ENCODE data around the gene DACT3. TPM values are rescaled to one million over a fixed set of nuclear protein-coding genes. Genes with fewer than 3 reads are reported as not detected.

The DACT3 gene
- total and polyA plus RNA-seq, 4 donors = 24.4 to 216 (median 65.6) TPM

- peak overlapping the region; percentile 59 to 93 for H3K27ac ChIP-seq (ENCODE audit: low read depth in 1 of 2, low read length in 2 of 2)
- H3K4me1 ChIP-seq (ENCODE audit: control insufficient read depth in 1 of 2, insufficient read depth in 2 of 2, low read length in 2 of 2) = no peaks in the 10 kb centered on the region
- intact Hi-C loops (cut with DNase I) = no loop called here
- H3K9me3 ChIP-seq (ENCODE audit: control insufficient read depth, low read length) = no peaks in the 10 kb centered on the region
- no peak for ATAC-seq (ENCODE audit: low FRiP score)
- 1% methylated on average over 28 of the region's 28 CpGs for WGBS, 2 donors
- H3K4me3 ChIP-seq (ENCODE audit: low read length in 2 of 2) = peak overlapping the region; percentile 51 to 75
- no peaks in the 10 kb centered on the region for H3K36me3 ChIP-seq (ENCODE audit: control insufficient read depth in 1 of 2, insufficient read depth in 2 of 2, low read length in 1 of 2)
- no peaks in the 10 kb centered on the region for H3K27me3 ChIP-seq (ENCODE audit: control insufficient read depth in 1 of 2, insufficient read depth in 2 of 2, low read length in 1 of 2)
- DNase-seq = peak; percentile 72 to 88
Observed at GRCh38 chr19:46659151-46660007, 1.6 kb downstream of the DACT3 start.

GRCh38 chr19:46656541-46656940, 4.4 kb downstream of the DACT3 start:
- no peaks in the 10 kb centered on the region for H3K9me3 ChIP-seq (ENCODE audit: control insufficient read depth, low read length)
- intact Hi-C loops (cut with DNase I) = no loop called here
- H3K4me3 ChIP-seq (ENCODE audit: low read length in 2 of 2) = no peak overlapping the region
- peaks cover 0 to 3% of the 10 kb centered on the region in 2 donors for H3K4me1 ChIP-seq (ENCODE audit: control insufficient read depth in 1 of 2, insufficient read depth in 2 of 2, low read length in 2 of 2)
- no peaks in the 10 kb centered on the region for H3K36me3 ChIP-seq (ENCODE audit: control insufficient read depth in 1 of 2, insufficient read depth in 2 of 2, low read length in 1 of 2)
- 78 to 81% methylated on average over 5 of the region's 5 CpGs for WGBS, 2 donors
- H3K27ac ChIP-seq (ENCODE audit: low read depth in 1 of 2, low read length in 2 of 2) = peak overlapping the region in 1 of 2 donors; percentile 14
- ATAC-seq (ENCODE audit: low FRiP score) (no peak), DNase-seq (no peak)
- H3K27me3 ChIP-seq (ENCODE audit: control insufficient read depth in 1 of 2, insufficient read depth in 2 of 2, low read length in 1 of 2) = no peaks in the 10 kb centered on the region

- DNase-seq = peak; percentile 69 to 85
- Histone ChIP-seq H3K4me3 (ENCODE audit: low read length in 2 of 2) (no peak overlapping the region), H3K36me3 (ENCODE audit: control insufficient read depth in 1 of 2, insufficient read depth in 2 of 2, low read length in 1 of 2) (no peaks in the 10 kb centered on the region)
Observed at GRCh38 chr19:46654621-46655152, 6.3 kb downstream of the DACT3 start.

GRCh38 chr19:46650445-46650844, 10.5 kb downstream of the DACT3 start:
- intact Hi-C loops (cut with DNase I) = no loop called here
- Histone ChIP-seq H3K27ac (ENCODE audit: low read depth in 1 of 2, low read length in 2 of 2) (no peak overlapping the region), H3K4me3 (ENCODE audit: low read length in 2 of 2) (no peak overlapping the region), H3K9me3 (ENCODE audit: control insufficient read depth, low read length) (no peaks in the 10 kb centered on the region), H3K36me3 (ENCODE audit: control insufficient read depth in 1 of 2, insufficient read depth in 2 of 2, low read length in 1 of 2) (peaks cover 0 to 3% of the 10 kb centered on the region in 2 donors), H3K4me1 (ENCODE audit: control insufficient read depth in 1 of 2, insufficient read depth in 2 of 2, low read length in 2 of 2) (peaks cover 0 to 3% of the 10 kb centered on the region in 2 donors), H3K27me3 (ENCODE audit: control insufficient read depth in 1 of 2, insufficient read depth in 2 of 2, low read length in 1 of 2) (no peaks in the 10 kb centered on the region)
- WGBS, 2 donors = 85 to 88% methylated on average over 7 of the region's 7 CpGs
- ATAC-seq (ENCODE audit: low FRiP score) (no peak), DNase-seq (no peak)

More at GRCh38 chr19:46654621-46655152, 6.3 kb downstream of the DACT3 start:
- Histone ChIP-seq H3K4me1 (ENCODE audit: control insufficient read depth in 1 of 2, insufficient read depth in 2 of 2, low read length in 2 of 2) (peaks cover 0 to 3% of the 10 kb centered on the region in 2 donors), H3K27me3 (ENCODE audit: control insufficient read depth in 1 of 2, insufficient read depth in 2 of 2, low read length in 1 of 2) (no peaks in the 10 kb centered on the region), H3K9me3 (ENCODE audit: control insufficient read depth, low read length) (no peaks in the 10 kb centered on the region), H3K27ac (ENCODE audit: low read depth in 1 of 2, low read length in 2 of 2) (peak overlapping the region; percentile 9 to 88)
- 4 to 5% methylated on average over 15 to 16 of the region's 16 CpGs for WGBS, 2 donors
- intact Hi-C loops (cut with DNase I) = no loop called here
- ATAC-seq (ENCODE audit: low FRiP score) = peak; percentile 74

GRCh38 chr19:46648961-46649960, 11.7 kb downstream of the DACT3 start:
- no peaks in the 10 kb centered on the region for H3K27me3 ChIP-seq (ENCODE audit: control insufficient read depth in 1 of 2, insufficient read depth in 2 of 2, low read length in 1 of 2)
- intact Hi-C loops (cut with DNase I) = no loop called here
- DNase-seq (no peak), ATAC-seq (ENCODE audit: low FRiP score) (no peak)
- 72 to 76% methylated on average over 119 to 144 of the region's 144 CpGs for WGBS, 2 donors
- no peaks in the 10 kb centered on the region for H3K9me3 ChIP-seq (ENCODE audit: control insufficient read depth, low read length)
- H3K4me3 ChIP-seq (ENCODE audit: low read length in 2 of 2) = no peak overlapping the region
- H3K36me3 ChIP-seq (ENCODE audit: control insufficient read depth in 1 of 2, insufficient read depth in 2 of 2, low read length in 1 of 2) = peaks cover 0 to 3% of the 10 kb centered on the region in 2 donors
- H3K27ac ChIP-seq (ENCODE audit: low read depth in 1 of 2, low read length in 2 of 2) = peak overlapping the region in 1 of 2 donors; percentile 25
- H3K4me1 ChIP-seq (ENCODE audit: control insufficient read depth in 1 of 2, insufficient read depth in 2 of 2, low read length in 2 of 2) = peaks cover 0 to 3% of the 10 kb centered on the region in 2 donors

GRCh38 chr19:46648060-46648960, 12.7 kb downstream of the DACT3 start:
- Histone ChIP-seq H3K36me3 (ENCODE audit: control insufficient read depth in 1 of 2, insufficient read depth in 2 of 2, low read length in 1 of 2) (peaks cover 0 to 3% of the 10 kb centered on the region in 2 donors), H3K4me1 (ENCODE audit: control insufficient read depth in 1 of 2, insufficient read depth in 2 of 2, low read length in 2 of 2) (peaks cover 0 to 2% of the 10 kb centered on the region in 2 donors), H3K4me3 (ENCODE audit: low read length in 2 of 2) (no peak overlapping the region), H3K27ac (ENCODE audit: low read depth in 1 of 2, low read length in 2 of 2) (peak overlapping the region in 1 of 2 donors; percentile 38), H3K27me3 (ENCODE audit: control insufficient read depth in 1 of 2, insufficient read depth in 2 of 2, low read length in 1 of 2) (no peaks in the 10 kb centered on the region), H3K9me3 (ENCODE audit: control insufficient read depth, low read length) (no peaks in the 10 kb centered on the region)
- intact Hi-C loops (cut with DNase I) = no loop called here
- 77% methylated on average over 63 of the region's 63 CpGs for WGBS, 2 donors
- DNase-seq (no peak), ATAC-seq (ENCODE audit: low FRiP score) (no peak)

GRCh38 chr19:46646402-46646801, 14.6 kb downstream of the DACT3 start:
- DNase-seq (no peak), ATAC-seq (ENCODE audit: low FRiP score) (no peak)
- H3K4me1 ChIP-seq (ENCODE audit: control insufficient read depth in 1 of 2, insufficient read depth in 2 of 2, low read length in 2 of 2) = peaks cover 0 to 2% of the 10 kb centered on the region in 2 donors
- H3K27me3 ChIP-seq (ENCODE audit: control insufficient read depth in 1 of 2, insufficient read depth in 2 of 2, low read length in 1 of 2) = no peaks in the 10 kb centered on the region
- H3K4me3 ChIP-seq (ENCODE audit: low read length in 2 of 2) = no peak overlapping the region
- intact Hi-C loops (cut with DNase I) = no loop called here
- H3K27ac ChIP-seq (ENCODE audit: low read depth in 1 of 2, low read length in 2 of 2) = peak overlapping the region; percentile 33 to 41
- peaks cover 0 to 3% of the 10 kb centered on the region in 2 donors for H3K36me3 ChIP-seq (ENCODE audit: control insufficient read depth in 1 of 2, insufficient read depth in 2 of 2, low read length in 1 of 2)
- H3K9me3 ChIP-seq (ENCODE audit: control insufficient read depth, low read length) = no peaks in the 10 kb centered on the region
- 55 to 62% methylated on average over 3 of the region's 3 CpGs for WGBS, 2 donors

All from aorta (tissue), 5 donors.